Kidney (tissue), 14 donors: ENCODE data around the gene LAMB3. TPM values are rescaled to one million over a fixed set of nuclear protein-coding genes. Genes with fewer than 3 reads are reported as not detected.
A peak's percentile ranks its signal among the peaks of the same experiment; 100 is the strongest.

Source experiments
- DNase-seq, 5 donors: peaks; one replicate each; pipeline ENCODE4 v3.0.0-alpha.2; 2013 to 2020
- FAIRE-seq: peaks from 2 replicates; lab custom pipeline; 2012; peaks lifted over from hg19 to GRCh38; lab: Jason Lieb, UNC
- H3K27ac ChIP-seq, 2 donors: one replicate each; pipeline ENCODE4 v1.7.0; 2013; ENCODE audit warnings: low read depth in 2 of 2, low read length in 2 of 2, inconsistent platforms in 1 of 2
- H3K27me3 ChIP-seq: one replicate; pipeline ENCODE4 v1.7.1; 2013; ENCODE audit warnings: low read length, inconsistent platforms; ENCODE audit not compliant: control insufficient read depth, insufficient read depth
- H3K36me3 ChIP-seq, 3 donors: one replicate each; pipeline versions ENCODE4 v1.7.0 to v1.7.1; 2013; ENCODE audit warnings: low read length in 3 of 3, control low read depth in 1 of 3, inconsistent platforms in 1 of 3; ENCODE audit not compliant: insufficient read depth in 3 of 3, control insufficient read depth in 2 of 3
- H3K4me1 ChIP-seq, 3 donors: one replicate each; pipeline versions ENCODE4 v1.7.0 to v1.7.1; 2013; ENCODE audit warnings: low read length in 3 of 3, inconsistent platforms in 1 of 3, low read depth in 1 of 3; ENCODE audit not compliant: control insufficient read depth in 2 of 3, insufficient read depth in 2 of 3
- H3K4me3 ChIP-seq, 3 donors: one replicate each; pipeline versions ENCODE4 v1.7.0 to v1.8.1; 2013; ENCODE audit warnings: low read length in 3 of 3, control low read depth in 1 of 3, inconsistent platforms in 1 of 3
- H3K9ac ChIP-seq, 3 donors: one replicate each; pipeline versions ENCODE4 v1.7.0 to v1.7.1; 2013; ENCODE audit warnings: low read length in 3 of 3, control low read depth in 1 of 3, inconsistent platforms in 1 of 3
- H3K9me3 ChIP-seq, 3 donors: one replicate each; pipeline versions ENCODE4 v1.7.0 to v1.7.1; 2013; ENCODE audit warnings: low read length in 3 of 3, control low read depth in 1 of 3, inconsistent platforms in 1 of 3; ENCODE audit not compliant: control insufficient read depth in 2 of 3, insufficient read depth in 1 of 3
- intact Hi-C: fragments of 100-400 bp; cut with DNase I; formaldehyde crosslinking; loops from one replicate; pipeline ENCODE4 v1.11.1; 2022
- microRNA-seq: library from miRNA; unstranded; fragments of <30 nt; microRNA quantifications from one replicate; pipeline ENCODE4 v1.2.0, GENCODE V29; 2020
- polyA plus RNA-seq: library from polyadenylated mRNA; stranded (reverse); fragments of 350-450 nt; fragmentation: Illumina TruSeq; extraction: RNeasy Lipid Tissue Mini Kit (QIAGEN cat#74804); gene quantifications from one replicate; pipeline ENCODE4 v1.2.3, GENCODE V29; 2014; ENCODE audit warnings: low read depth, low replicate concordance; ENCODE audit not compliant: insufficient read depth
- total RNA-seq: library from RNA; stranded (reverse); fragmentation: NEBNext Ultra II Directional; extraction: Animal tissue kit (Norgen Biotek cat#: 25700); gene quantifications from one replicate; pipeline ENCODE4 v1.2.1, GENCODE V29; 2021
- TF ChIP-seq, protein P1 (sequence below): IDR thresholded peaks from 3 replicates; pipeline ENCODE4 v1.5.1; 2012; ENCODE audit warnings: mild to moderate bottlenecking, moderate library complexity, borderline replicate concordance; ENCODE audit not compliant: insufficient read depth; ENCODE audit errors: extremely low read depth
- donor health status: control.
- donor health status: control.
- donor health status: control.
- donor health status: control.
- donor health status: control.
- donor health status: DM: yes; HTN: yes; CAD: no.
- donor health status: Normal renal cell carcinoma (clear cell type).

LAMB3 gene
- total and polyA plus RNA-seq, 2 donors from 2014 or later: 2.5 to 59.7 TPM

GRCh38 chr1:209567698-209568175 is 84.5 kb downstream of the LAMB3 start:
- no peaks in the 10 kb centered on the region for H3K4me1 ChIP-seq
- DNase-seq: no peak
- TF ChIP-seq, protein P1, sequence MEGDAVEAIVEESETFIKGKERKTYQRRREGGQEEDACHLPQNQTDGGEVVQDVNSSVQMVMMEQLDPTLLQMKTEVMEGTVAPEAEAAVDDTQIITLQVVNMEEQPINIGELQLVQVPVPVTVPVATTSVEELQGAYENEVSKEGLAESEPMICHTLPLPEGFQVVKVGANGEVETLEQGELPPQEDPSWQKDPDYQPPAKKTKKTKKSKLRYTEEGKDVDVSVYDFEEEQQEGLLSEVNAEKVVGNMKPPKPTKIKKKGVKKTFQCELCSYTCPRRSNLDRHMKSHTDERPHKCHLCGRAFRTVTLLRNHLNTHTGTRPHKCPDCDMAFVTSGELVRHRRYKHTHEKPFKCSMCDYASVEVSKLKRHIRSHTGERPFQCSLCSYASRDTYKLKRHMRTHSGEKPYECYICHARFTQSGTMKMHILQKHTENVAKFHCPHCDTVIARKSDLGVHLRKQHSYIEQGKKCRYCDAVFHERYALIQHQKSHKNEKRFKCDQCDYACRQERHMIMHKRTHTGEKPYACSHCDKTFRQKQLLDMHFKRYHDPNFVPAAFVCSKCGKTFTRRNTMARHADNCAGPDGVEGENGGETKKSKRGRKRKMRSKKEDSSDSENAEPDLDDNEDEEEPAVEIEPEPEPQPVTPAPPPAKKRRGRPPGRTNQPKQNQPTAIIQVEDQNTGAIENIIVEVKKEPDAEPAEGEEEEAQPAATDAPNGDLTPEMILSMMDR: no peak
- H3K4me3 ChIP-seq: no peak overlapping the region
- H3K9me3 ChIP-seq: no peaks in the 10 kb centered on the region
- no peaks in the 10 kb centered on the region for H3K36me3 ChIP-seq
- no peaks in the 10 kb centered on the region for H3K27me3 ChIP-seq
- no peak for FAIRE-seq
- intact Hi-C loops: no loop called here
- H3K9ac ChIP-seq: no peak overlapping the region
- H3K27ac ChIP-seq: no peak overlapping the region

DNA sequence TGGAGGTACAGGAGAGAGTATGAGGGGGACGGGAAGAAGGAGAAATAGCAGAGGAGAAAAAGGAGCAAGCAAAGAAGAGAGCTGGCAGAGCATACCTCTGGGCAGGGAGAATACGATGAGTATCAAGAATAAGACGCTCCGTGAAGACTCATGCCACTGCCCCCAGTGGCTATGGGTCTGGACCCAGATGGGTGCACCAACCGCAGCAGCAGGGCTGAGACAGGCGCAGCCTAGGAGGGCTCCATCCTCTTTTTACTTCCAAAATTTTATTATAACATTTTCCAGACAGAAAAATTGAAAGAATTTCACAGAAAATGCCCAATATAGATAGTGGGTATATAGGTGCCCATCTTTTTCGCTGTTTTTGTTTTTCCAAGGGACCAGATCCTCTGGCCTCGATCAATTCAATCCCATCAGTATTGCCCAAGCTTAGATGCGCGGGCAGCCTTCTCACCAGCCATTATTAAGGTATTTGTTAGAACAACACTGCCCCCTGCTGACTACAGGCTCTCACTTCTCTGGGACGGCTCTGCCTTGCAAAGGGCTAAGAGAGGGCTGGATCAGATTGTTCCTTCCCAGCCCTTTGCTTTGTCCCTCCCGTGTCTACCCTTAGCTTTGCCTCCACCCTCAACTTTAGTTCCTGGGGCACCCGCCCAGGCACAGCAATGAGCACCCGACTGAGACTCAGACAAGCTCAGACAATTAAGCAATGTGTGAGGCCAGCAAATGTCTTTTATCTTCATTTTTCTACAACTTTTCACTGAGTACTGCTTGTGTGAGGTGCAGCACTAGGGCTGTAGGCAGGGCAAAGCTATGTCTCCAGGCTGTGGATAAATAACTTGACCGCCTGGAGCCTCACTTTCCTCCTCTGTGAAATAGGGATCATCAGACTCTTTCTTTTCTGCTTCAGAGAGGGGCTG is 86.2 kb downstream of the LAMB3 start:
- no peak overlapping the region for H3K4me3 ChIP-seq
- no peaks in the 10 kb centered on the region for H3K27me3 ChIP-seq
- H3K36me3 ChIP-seq: no peaks in the 10 kb centered on the region
- H3K27ac ChIP-seq: no peak overlapping the region
- FAIRE-seq: no peak
- intact Hi-C loops: no loop called here
- peak; percentile 83 to 94 (median 88) for DNase-seq
- TF ChIP-seq, protein P1: peak; percentile 73
- H3K9ac ChIP-seq: no peak overlapping the region
- no peaks in the 10 kb centered on the region for H3K4me1 ChIP-seq
- no peaks in the 10 kb centered on the region for H3K9me3 ChIP-seq

Small RNAs within 50 kb of the gene (microRNA-seq; reads per million reads assigned to microRNA genes)
- gene MIR4260: not detected

Other genes with a start within 250 kb of the LAMB3 start
- gene CAMK1G, start 68.7 kb downstream of the LAMB3 start, total RNA-seq: 1.4 TPM
- 5.5 TPM for gene CAMK1G, start 68.7 kb downstream of the LAMB3 start, polyA plus RNA-seq
- 15.5 TPM for gene G0S2, start 23.0 kb upstream of the LAMB3 start, total RNA-seq
- gene G0S2, start 23.0 kb upstream of the LAMB3 start, polyA plus RNA-seq: 103 TPM
- 1.8 TPM for gene HSD11B1, start 52.4 kb upstream of the LAMB3 start, total RNA-seq
- gene HSD11B1, start 52.4 kb upstream of the LAMB3 start, polyA plus RNA-seq: 5.5 TPM
- gene TRAF3IP3, start 103.6 kb upstream of the LAMB3 start, total RNA-seq: 16.4 TPM
- gene TRAF3IP3, start 103.6 kb upstream of the LAMB3 start, polyA plus RNA-seq: 3.6 TPM
- gene C1orf74, start 132.1 kb upstream of the LAMB3 start, total RNA-seq: 2.5 TPM
- gene C1orf74, start 132.1 kb upstream of the LAMB3 start, polyA plus RNA-seq: 2.5 TPM
- 37.1 TPM for gene IRF6, start 153.7 kb upstream of the LAMB3 start, total RNA-seq
- gene IRF6, start 153.7 kb upstream of the LAMB3 start, polyA plus RNA-seq: 24.0 TPM
- 8.9 TPM for gene UTP25, start 175.5 kb upstream of the LAMB3 start, total RNA-seq
- gene UTP25, start 175.5 kb upstream of the LAMB3 start, polyA plus RNA-seq: 2.0 TPM